Suppressor macrophage treated with lipopolysaccharide for 1 hour (primary cell): ENCODE data around the gene ZFYVE9.
"Not testable (repeated sequence)": the region's sequence is repeated elsewhere in the genome, so short reads cannot be mapped to it uniquely, and the experiment has no call there.

Experiments used
- DNase-seq, 3 donors: peaks; one replicate each; pipeline ENCODE4 v3.0.0-alpha.2; 2020 to 2022

The ZFYVE9 gene

DNA sequence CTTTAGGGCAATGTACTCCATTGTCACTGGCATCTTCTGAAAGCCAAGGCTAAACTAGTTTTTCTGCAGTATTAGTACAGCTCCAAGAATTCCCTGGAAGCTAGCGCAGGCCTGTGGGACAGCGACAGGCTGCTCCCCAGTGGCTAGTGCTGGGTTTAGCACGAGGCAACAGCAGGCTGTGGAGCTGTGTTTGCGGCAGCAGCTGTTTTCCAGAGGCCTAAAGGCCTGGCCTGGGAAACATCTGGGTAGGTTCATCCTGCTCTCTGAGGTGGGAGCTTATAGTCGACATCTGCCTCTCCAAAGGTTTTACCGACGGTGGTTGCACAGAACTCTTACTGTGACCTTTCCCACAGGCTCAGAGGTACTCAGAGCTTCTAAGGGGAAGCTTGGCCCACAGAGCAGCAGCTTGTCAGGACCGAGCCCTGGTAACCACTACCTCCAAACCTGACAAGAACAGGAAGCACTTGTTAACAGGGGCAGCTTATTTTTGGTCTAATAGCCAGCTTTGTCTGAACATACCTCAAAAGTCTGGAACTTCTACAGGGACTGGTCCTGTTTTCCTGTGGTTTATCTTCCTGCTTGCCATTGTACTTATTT is 206.9 kb downstream of the ZFYVE9 start:
- no peak for DNase-seq

DNA sequence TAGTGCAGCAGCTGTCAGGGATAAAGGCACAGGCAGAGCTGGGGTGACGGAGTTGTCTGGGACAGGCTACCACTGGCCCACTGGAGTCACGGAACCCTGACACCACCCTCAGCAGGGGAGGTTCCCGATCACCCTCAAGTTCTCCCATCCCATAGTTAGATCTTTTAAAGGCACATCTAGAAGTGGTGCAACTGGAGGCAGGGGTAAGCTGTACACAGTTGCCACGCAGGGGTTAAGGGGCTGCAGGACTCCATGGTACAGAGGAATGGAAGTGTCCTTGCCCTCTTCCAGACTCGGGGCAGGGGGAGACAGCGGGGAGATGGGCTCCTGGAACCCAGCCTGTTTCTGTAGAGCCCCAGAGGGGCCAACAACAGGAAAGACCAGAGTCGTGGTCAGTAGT is 210.8 kb downstream of the ZFYVE9 start:
- DNase-seq, result no peak

DNA sequence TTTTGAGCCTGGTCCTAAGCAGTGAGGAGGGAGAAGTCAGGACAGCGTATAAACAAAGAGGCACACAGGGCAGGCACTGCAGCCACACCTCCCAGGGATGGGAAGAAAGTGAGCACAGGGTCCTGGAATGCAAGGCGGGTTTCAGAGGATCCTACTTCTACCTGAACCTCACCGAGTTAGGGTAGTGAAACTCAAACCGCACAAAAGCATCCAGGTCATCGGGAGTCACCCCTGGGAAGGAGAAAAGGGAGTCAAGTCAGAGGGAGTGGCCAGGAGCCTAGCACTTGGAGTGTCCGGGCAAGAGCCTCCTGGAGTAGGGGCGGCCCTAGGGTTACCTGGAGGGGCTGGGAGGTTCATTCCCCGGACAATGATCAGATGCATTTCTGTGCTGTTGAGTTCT is 213.5 kb downstream of the ZFYVE9 start:
- no peak for DNase-seq

DNA sequence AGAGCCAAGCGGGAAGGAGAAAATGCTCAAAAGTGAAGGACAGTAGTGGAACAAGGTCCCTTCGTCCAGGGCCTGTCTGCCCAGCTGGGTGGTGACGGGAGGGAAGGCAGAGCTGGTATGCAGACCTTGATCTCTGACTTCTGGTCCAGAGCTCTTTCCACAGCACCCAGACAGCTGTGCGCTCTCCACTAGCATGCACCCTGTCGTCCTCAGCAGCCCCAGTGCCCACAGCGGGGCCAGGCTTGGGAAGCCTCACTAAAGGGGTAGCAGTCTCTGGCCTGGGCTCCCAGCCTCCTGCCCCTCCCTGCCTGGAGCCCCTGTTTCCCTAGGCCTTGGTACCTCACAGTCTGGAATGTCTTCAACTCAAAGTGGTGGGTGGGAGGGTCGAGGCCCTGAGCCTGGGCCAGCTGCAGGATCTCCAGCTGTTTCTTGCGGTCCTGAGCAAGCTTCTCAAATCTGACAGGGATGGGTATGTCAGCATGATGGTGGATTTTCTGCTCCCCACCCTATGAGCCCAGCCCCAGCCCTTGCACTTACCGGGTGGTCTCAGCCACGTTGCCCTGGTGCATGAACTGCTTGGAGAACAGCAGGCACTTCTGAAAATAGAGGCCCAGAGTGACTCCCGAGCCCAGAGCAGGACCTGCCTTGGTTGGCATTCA is 214.1 kb downstream of the ZFYVE9 start:
- DNase-seq, result no peak

DNA sequence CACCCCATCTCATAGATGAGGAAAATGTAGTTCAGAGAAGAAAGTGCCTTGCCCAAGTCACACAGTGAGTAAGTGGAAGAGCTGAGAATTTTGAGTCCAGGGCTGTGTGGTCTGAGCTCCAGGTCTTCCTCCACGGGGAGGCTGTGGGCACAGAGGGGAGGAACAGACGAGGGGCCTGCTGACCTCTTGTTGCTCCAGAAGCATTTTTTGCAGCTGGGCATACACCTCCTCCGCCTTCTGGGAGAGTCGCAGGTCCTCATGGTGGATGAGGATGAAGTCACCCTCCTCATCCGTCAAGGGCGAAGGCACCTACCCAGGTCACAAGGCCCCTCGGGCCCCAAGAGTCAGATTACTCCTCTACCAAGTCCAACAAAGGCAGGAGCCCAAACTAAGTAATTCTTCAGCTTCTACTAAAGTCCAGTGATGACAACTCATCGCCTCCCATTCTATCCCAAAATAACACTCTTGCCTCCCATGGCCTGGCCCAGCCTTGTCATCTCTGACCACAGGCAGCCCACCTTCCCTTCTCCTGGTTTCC is 215.0 kb downstream of the ZFYVE9 start:
- DNase-seq, result no peak

DNA sequence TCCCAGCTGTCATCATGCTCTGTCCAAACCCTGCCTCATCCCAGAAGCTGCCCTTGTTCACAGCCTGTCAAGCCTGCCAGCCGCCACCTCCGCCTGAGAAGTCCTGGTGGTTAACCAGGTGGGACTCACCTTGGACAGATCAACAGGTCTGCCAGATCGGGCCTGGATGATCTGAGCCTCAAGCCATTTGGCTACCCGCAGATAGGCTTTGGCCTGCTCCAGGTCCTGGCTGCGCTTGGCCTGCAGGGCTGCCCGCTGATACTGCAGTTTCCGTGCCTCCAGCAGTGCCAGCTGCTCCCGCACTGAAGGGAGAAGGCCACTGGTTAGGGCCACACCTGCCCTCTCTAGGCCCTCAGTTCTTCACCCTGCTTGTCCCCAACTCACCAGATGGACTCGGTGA is 215.5 kb downstream of the ZFYVE9 start:
- DNase-seq, result no peak

DNA sequence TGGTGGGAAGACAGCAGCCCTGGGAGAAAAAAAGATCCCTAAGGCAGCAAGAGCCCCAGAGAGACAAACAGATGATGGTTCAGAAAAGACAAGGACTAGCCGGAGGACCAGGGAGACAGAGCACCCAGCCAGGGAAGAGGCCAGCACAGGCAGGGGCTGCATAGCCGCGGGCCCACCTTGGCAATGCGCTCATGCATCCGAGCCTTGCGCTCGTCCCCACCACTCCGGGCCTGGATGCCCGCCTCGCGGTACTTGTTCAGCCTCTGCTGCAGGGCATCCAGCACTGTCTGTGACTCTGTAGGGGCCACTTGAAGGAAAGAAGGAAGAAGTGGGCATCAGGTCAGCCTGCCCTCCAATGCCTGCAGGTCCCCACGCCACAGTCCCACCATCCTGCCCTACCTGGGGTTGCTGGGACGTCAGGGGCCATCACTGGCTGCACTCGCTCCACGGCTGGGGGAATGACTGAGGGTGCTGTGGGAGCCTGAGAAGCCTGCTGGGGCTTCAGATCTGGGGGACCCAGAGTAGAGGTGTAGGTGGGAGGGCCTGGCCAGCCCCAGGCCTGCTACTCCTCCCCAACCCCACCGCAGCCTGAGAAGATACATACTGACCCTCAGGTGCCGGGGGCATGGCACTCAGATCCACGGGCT is 217.1 kb downstream of the ZFYVE9 start:
- no peak for DNase-seq

DNA sequence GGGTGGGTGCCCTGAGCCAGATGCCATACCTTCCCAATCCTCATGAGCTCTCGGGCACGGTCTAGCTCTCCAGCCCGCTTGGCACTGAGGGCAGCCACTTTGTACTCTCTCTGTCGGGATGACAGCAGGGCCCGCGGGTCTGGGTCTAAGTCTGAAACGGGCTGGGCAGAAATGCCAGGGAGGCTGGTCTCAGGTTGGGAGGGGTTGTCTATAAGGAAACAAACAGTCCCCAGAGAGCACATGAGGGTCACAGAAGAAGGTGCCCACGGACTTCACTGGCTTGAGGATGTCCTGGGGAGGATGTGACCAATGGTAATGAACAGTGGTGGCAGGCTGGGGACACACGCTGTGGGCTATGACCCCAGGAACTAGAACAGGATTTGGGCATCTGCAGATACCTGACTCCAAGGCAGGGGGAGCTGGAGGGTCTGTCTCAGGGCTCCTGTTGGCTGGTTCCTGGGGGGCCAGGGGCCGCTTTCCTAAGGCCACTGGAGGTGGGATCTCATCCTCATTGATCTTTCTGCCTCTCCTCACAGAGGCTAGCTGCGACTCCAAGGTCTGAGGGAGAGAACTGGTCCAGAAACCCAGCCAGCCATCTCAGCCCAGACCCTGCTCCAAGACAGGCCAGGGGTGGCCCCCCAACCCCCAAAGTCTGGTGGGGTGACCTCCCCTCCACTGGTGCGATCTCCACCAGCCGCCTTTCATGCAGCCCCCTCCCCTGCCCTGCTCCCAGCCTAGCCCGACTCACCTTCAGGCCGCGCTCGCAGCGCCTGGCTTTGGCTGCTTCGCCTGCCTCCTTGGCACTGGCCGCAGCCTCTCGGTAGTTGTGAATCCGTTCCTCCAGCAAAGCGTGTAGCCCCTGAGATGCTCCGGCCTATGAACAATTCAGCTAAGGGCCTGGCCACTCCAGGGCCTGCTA is 218.0 kb downstream of the ZFYVE9 start:
- DNase-seq, result no peak

DNA sequence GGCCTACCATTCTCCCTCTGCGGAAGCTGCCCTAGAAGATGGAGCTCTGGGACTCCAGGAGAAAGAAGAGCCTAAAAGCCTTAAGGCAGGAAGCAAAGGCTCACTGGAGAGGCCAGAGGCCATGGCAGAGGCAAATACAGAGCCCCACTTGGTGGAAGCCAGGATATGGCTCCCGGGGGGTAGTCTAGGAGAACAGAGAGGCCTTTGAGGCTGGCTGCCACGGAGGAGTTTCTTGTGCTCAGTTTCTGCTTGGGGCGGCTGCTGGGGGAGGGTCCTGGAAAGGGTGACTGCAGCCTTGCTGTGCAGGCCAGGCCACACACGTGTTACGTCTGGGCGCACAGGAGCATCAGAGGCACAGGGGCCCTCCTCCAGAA is 218.7 kb downstream of the ZFYVE9 start:
- no peak for DNase-seq

DNA sequence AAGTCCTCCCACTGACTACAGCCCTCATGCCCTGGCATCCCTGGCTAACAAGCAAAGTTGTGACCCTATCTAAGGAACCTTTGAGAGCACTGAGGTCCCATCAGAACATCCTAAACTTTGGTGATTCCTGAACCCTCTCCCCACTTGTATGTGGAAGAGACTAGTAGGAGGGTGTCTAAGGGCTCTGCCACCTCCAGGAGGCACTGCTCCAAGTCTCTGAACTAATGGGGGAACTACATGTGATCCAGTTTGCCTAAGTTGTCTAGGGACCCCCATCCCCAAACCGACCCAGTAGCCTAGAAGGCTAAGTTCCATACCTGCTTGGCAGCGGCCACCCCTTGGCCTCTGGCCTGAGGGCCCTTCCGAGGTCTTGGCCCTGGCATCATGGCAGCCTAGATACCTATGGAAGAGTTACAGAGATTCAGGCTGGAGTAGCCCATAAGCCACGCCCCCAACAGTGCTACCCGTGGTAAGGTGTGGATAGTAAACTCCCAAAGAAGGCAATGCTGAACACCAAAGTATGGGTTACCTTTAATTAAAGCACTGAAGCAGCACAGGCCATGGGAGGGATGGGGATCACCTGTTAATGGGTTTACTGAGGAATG is 222.4 kb downstream of the ZFYVE9 start:
- peak in 1 of 3 donors; percentile 14 for DNase-seq

DNA sequence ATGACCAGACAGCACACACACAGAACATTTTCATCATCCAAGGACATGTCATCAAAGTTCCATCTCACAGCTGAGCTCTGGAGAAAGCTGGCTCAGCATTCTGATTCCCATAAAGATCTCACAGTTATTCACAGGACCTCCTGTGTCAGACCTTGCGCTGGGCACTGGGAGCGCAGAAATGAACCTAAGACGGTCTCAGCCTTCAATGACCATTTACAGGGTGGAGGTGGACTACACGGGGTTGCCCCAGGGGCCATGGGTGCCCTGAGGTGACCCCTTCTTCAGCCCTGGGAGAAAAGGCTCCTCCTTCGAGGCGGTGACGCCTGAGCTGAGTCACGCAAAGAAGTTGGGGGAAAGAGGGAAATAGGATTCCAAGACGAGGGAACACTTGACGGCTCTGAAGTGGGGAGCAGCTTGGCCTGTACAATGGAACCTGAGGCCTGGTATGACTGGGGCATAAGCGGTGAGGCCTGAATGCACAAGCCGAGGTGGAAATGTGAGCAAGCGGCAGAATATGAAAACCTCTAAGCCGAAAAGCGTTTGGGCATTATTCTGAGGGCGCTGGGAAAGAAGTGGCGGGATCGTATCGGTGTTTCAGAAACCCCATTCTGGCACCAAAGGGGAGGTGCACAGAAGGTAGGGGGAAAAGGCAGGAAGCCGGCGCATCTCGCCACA is 223.3 kb downstream of the ZFYVE9 start:
- DNase-seq, result peak; percentile 87 to 90 (median 89)

DNA sequence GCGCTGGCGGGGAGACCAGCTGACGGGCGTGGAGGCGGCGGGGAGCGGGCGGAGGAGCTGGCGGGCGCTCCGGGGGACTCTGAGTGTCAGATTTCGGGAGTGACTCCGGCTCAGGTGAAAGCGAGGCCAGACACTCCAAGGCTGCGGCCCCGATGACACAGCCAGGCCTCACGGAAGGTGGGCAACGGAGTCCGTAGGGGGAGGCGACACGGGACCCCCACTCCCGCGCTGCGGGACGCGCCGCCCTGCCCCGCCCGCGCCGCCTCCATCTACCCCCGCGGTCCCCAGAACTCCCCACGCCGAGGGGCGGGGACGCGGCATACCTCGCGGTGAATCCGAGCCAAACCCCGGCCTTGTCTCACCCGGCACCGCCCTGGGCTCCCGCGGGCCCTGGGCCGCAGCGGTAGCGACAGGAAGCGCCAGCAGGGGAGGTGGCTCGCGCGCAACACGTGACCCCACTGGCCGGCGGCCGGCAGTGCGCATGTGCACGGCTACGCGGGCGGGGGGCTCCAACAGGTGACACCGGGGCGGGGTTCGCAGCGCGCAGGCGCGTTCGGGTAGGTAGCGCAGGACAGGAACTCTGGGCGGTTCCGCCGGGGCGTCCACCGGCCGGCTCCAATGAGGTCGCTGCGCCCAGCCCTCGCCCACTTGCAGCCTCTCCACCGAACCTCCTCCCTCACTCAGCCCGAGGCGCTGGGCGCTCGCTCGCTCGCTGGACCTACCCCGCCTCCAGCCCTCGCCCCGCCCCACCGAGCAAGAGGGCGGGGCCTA is 224.0 kb downstream of the ZFYVE9 start, which contains the start of gene CC2D1B:
Gene CC2D1B, minus strand, starts transcription at position 460 of the 771 bp plus-strand sequence. CDS start 1,585 bp downstream, outside the sequence.
- DNase-seq, result peak; percentile 97 to 98 (median 98)

DNA sequence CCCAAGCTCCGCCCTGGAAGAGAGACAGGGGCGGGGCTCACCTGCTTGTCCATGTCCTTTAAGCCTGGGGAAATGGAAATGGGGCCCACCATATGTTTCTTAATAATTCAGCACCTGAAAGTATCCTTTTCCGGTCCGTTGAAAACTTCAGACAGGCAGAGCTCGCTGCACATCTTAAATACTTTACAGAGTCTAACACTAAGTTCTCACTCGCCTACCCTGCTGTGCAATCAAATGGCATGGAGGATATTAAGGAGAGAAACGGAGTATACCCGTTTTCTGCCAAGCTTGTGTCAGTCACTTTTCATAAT is 224.6 kb downstream of the ZFYVE9 start:
- DNase-seq, result no peak

DNA sequence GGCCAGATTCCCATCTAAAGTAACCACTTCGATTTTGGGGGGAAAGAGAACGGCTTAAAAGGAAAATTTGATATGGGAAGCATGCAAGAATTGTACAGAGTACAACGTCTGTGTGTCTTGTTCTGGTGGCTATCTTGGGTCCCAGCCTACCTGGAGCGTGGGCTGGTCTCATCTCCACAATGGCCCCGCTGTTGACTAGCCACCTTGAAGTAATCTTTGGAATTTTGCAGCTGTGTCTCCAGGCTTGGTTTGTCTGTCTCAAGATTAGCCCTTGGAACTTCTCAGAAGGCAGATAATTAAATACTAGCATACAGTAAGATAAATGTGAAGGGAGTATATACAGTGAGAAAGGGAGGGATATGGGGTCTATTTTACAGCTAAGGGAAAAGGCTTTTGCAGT is 225.4 kb downstream of the ZFYVE9 start:
- no peak for DNase-seq

DNA sequence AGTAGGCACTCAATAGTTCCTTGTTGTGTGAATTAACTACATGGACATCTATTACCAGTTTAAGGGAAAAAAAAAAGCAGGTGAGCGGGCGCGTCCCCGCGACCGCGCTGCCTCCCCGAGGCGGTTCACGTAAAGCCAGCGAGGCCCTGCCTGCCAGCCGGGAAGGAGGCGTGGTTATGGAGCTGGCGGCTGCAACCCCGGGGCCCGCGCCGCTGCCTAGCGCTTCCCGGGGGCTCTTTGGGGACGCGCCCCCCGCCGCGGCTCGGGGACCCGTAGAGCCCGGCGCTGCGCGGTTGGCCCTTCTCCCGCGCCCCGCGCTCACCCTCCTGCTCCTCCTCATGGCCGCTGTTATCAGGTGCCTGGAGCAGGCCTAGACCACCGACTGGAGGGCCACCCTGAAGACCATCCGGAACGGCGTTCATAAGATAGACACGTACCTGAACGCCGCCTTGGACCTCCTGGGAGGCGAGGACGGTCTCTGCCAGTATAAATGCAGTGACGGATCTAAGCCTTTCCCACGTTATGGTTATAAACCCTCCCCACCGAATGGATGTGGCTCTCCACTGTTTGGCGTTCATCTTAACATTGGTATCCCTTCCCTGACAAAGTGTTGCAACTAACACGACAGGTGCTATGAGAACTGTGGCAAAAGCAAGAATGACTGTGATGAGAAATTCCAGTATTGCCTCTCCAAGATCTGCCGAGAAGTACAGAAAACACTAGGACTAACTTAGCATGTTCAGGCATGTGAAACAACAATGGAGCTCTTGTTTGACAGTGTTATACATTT is 226.7 kb downstream of the ZFYVE9 start:
- peak in 2 of 3 donors; percentile 33 to 56 for DNase-seq

DNA sequence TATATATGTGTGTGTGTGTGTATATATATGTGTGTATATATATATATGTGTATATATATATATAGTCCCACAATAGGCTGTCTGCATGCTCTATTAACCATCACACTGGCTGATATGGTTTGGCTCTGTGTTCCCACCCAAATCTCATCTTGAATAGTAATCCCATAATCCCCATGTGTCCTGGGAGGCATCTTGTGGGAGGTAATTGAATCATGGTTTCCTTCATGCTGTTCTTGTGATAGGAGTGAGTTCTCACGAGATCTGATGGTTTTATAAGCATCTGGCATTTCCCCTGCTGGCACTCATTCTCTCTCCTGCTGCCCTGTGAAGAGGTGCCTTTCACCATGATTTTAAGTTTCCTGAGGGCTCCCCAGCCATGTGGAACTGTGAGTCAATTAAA is 228.0 kb downstream of the ZFYVE9 start:
- not testable (repeated sequence) for DNase-seq

DNA sequence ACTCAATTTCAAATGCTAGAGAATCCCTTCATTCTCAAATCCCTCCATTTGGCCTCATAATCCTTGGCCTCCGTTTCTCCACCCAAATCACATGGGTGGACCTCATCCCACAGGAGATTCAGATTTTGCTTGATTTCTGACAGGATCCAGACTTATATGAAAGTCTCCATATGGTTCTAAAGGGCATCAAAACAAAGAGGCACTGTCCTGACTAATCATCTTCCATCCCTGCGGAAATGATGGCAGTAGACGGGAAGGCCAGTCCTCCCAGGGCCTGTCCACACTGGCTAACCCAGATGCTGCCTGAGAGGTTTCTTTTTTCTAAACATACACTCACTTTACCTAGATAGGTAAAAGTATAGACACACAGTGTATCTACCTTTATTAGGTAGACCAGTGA is 243.5 kb downstream of the ZFYVE9 start:
- DNase-seq, result no peak

DNA sequence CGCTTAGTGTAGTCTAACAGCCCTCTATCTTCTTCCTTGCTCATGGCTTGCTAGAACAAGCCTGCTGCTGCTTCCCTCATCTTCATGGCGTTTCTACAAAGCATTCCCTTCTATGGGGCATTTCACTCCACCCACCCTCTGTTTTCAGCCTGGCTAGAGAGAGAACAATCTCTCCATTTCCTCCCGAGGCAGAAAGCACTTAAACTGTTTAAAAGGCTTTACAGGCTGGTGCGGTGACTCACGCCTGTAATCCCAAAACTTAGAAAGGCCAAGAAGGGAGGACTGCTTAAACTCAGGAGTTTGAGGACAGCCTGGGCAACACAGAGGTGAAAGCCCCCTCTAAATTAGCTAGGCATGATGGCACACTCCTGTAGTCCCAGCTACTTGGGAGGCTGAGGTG is 244.6 kb downstream of the ZFYVE9 start:
- DNase-seq, result no peak

DNA sequence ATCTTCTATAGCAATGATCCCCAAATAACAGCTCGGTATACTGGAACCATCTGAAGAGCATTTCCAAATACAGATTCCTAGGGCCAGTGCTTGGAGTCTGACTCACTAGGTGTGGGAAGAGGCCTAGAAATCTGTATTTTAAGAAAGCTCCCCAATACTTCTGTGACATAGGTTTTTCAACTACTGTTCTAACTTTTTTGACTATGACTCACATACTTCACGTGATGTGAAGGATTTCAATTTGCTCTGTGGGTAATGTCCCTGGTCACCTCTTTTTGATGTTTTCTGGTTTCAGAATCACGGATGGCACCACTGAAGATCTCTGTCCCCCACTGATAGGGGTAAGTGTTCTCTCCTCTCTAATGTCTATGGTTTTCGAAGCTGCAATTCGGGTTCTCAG is 251.3 kb downstream of the ZFYVE9 start:
- peak in 1 of 3 donors; percentile 8 for DNase-seq
